H1 (cell line): ENCODE results near the gene PIBF1. TPM values are rescaled to one million over a fixed set of nuclear protein-coding genes. Genes with fewer than 3 reads are reported as not detected.

ENCODE experiments used
- CTCF ChIA-PET: fragments of 300-600 bp; sonication (Branson Sonifier 250); formaldehyde crosslinking; loops from one replicate; lab custom pipeline; 2021; ENCODE audit not compliant: partially characterized antibody; lab: Charles Lee
- POLR2A ChIA-PET: fragments of 300-600 bp; sonication (Branson Sonifier 250); formaldehyde crosslinking; loops from one replicate; lab custom pipeline; 2021; ENCODE audit warnings: inconsistent platforms; ENCODE audit not compliant: partially characterized antibody; lab: Charles Lee
- DNase-seq, 2 experiments: peaks; one replicate each; pipeline versions ENCODE4 v3.0.0 to v3.0.0-alpha.2; 2010 to 2022; ENCODE audit warnings: low spot score in 2 of 2, low read depth in 1 of 2, mixed read lengths in 1 of 2
- FAIRE-seq: peaks from 2 replicates; lab custom pipeline; 2011; peaks lifted over from hg19 to GRCh38; lab: Jason Lieb, UNC
- H2AFZ ChIP-seq: 2 replicates; pipeline ENCODE4 v1.8.1; 2012; ENCODE audit warnings: low read length, inconsistent platforms
- H2AK5ac ChIP-seq: 2 replicates; pipeline ENCODE4 v1.6.1; 2013; ENCODE audit warnings: low read depth, low read length
- H2BK120ac ChIP-seq: replicated peaks from 2 replicates; pipeline ENCODE3; 2013; ENCODE audit warnings: low read depth, low read length, inconsistent platforms
- H2BK12ac ChIP-seq: 2 replicates; pipeline ENCODE4 v1.6.1; 2013; ENCODE audit warnings: low read depth, low read length
- H2BK15ac ChIP-seq: 2 replicates; pipeline ENCODE4 v1.6.1; 2013; ENCODE audit warnings: low read length
- H2BK20ac ChIP-seq: 2 replicates; pipeline ENCODE4 v1.6.1; 2013; ENCODE audit warnings: low read length
- H2BK5ac ChIP-seq: 2 replicates; pipeline ENCODE4 v1.6.1; 2013; ENCODE audit warnings: low read depth, low read length
- H3K14ac ChIP-seq: 2 replicates; pipeline ENCODE4 v1.6.1; 2013; ENCODE audit warnings: inconsistent platforms; ENCODE audit not compliant: insufficient read length
- H3K18ac ChIP-seq: 2 replicates; pipeline ENCODE4 v1.6.1; 2013; ENCODE audit warnings: low read length; ENCODE audit errors: extremely low read depth
- H3K23ac ChIP-seq: 2 replicates; pipeline ENCODE4 v1.6.1; 2013; ENCODE audit warnings: inconsistent platforms; ENCODE audit not compliant: insufficient read length
- H3K23me2 ChIP-seq: 2 replicates; pipeline ENCODE4 v1.6.1; 2013; ENCODE audit warnings: low read depth, low read length
- H3K27ac ChIP-seq: 2 replicates; pipeline ENCODE4 v1.6.1; 2011; ENCODE audit warnings: low read depth, low read length, inconsistent platforms
- H3K27me3 ChIP-seq, 4 experiments: replicated peaks in 1 of 4; 1 replicate in 1 of 4; 2 replicates in 3 of 4; pipeline versions ENCODE4 v1.6.1 to v1.8.1; 2011 to 2013; ENCODE audit warnings: low read length in 3 of 4, mild to moderate bottlenecking in 3 of 4, inconsistent platforms in 2 of 4, mixed read lengths in 2 of 4, moderate library complexity in 1 of 4; ENCODE audit not compliant: control insufficient read depth in 3 of 4, insufficient read depth in 3 of 4; ENCODE audit errors: extremely low read depth in 1 of 4
- H3K36me3 ChIP-seq, 4 experiments: 2 replicates each; pipeline versions ENCODE4 v1.6.1 to v1.8.1; 2011 to 2013; ENCODE audit warnings: mild to moderate bottlenecking in 4 of 4, low read length in 3 of 4, moderate library complexity in 2 of 4, control low read depth in 1 of 4, inconsistent platforms in 1 of 4; ENCODE audit not compliant: insufficient read depth in 4 of 4, control insufficient read depth in 2 of 4
- H3K4ac ChIP-seq: replicated peaks from 2 replicates; pipeline ENCODE3; 2013; ENCODE audit warnings: low read length, low read depth, mixed read lengths, inconsistent platforms; ENCODE audit not compliant: insufficient read length
- H3K4me1 ChIP-seq, 4 experiments: replicated peaks in 1 of 4; 1 replicate in 1 of 4; 2 replicates in 3 of 4; pipeline versions ENCODE4 v1.6.1 to v1.8.1; 2011 to 2013; ENCODE audit warnings: low read length in 3 of 4, inconsistent platforms in 2 of 4, mixed read lengths in 1 of 4; ENCODE audit not compliant: insufficient read depth in 4 of 4, control insufficient read depth in 3 of 4
- H3K4me2 ChIP-seq, 2 experiments: 2 replicates each; pipeline versions ENCODE4 v1.6.1 to v1.8.1; 2011 to 2013; ENCODE audit warnings: low read depth in 2 of 2, low read length in 2 of 2, control low read depth in 1 of 2, inconsistent platforms in 1 of 2, mild to moderate bottlenecking in 1 of 2; ENCODE audit not compliant: insufficient read depth in 1 of 2
- H3K4me3 ChIP-seq, 4 experiments: fragments of 200-600, 300-600 bp in 1 of 4; sonication (generic), shearing (Covaris generic), sonication (Bioruptor Twin) in 1 of 4; 2 replicates each; pipeline versions ENCODE4 v1.5.1 to v1.8.1; 2011 to 2016; ENCODE audit warnings: low read length in 4 of 4, low read depth in 3 of 4, control low read depth in 2 of 4, inconsistent platforms in 2 of 4, mild to moderate bottlenecking in 2 of 4, mixed read lengths in 1 of 4, moderate library complexity in 1 of 4; ENCODE audit not compliant: insufficient read depth in 2 of 4; ENCODE audit errors: extremely low read depth in 1 of 4
- H3K56ac ChIP-seq: replicated peaks from 2 replicates; pipeline ENCODE3; 2013; ENCODE audit warnings: low read depth, mild to moderate bottlenecking, mixed read lengths, low read length, inconsistent platforms; ENCODE audit not compliant: insufficient read length
- H3K79me1 ChIP-seq: 2 replicates; pipeline ENCODE4 v1.6.1; 2013; ENCODE audit warnings: low read depth, low read length, control low read depth
- H3K79me2 ChIP-seq, 2 experiments: 2 replicates each; pipeline versions ENCODE4 v1.6.1 to v1.8.1; 2012 to 2013; ENCODE audit warnings: low read length in 2 of 2, mild to moderate bottlenecking in 2 of 2, inconsistent platforms in 1 of 2; ENCODE audit not compliant: insufficient read depth in 2 of 2, control insufficient read depth in 1 of 2
- H3K9ac ChIP-seq, 4 experiments: replicated peaks in 1 of 4; 1 replicate in 1 of 4; 2 replicates in 3 of 4; pipeline versions ENCODE4 v1.6.1 to v1.8.1; 2011 to 2013; ENCODE audit warnings: low read depth in 3 of 4, low read length in 3 of 4, control low read depth in 2 of 4, mild to moderate bottlenecking in 2 of 4, moderate library complexity in 2 of 4, inconsistent platforms in 1 of 4; ENCODE audit errors: extremely low read depth in 1 of 4
- H3K9me3 ChIP-seq, 2 experiments: 2 replicates each; pipeline versions ENCODE4 v1.6.1 to v1.8.1; 2012 to 2013; ENCODE audit warnings: mild to moderate bottlenecking in 2 of 2, moderate library complexity in 2 of 2, control low read depth in 1 of 2, inconsistent platforms in 1 of 2, low read depth in 1 of 2, low read length in 1 of 2, mixed read lengths in 1 of 2; ENCODE audit not compliant: insufficient read depth in 2 of 2
- H4K20me1 ChIP-seq, 2 experiments: replicated peaks in 1 of 2; 2 replicates each; pipeline versions ENCODE3 to v1.8.1; 2011 to 2013; ENCODE audit warnings: inconsistent platforms in 2 of 2, low read length in 2 of 2, mild to moderate bottlenecking in 1 of 2; ENCODE audit not compliant: insufficient read depth in 2 of 2, control insufficient read depth in 1 of 2
- H4K5ac ChIP-seq: 2 replicates; pipeline ENCODE4 v1.6.1; 2013; ENCODE audit warnings: low read length, low read depth, mixed read lengths, inconsistent platforms; ENCODE audit not compliant: insufficient read length
- H4K8ac ChIP-seq: 2 replicates; pipeline ENCODE4 v1.8.0; 2013; ENCODE audit warnings: mild to moderate bottlenecking, moderate library complexity, low read length, inconsistent platforms; ENCODE audit not compliant: insufficient read depth; ENCODE audit errors: extremely low read depth
- H4K91ac ChIP-seq: replicated peaks from 2 replicates; pipeline ENCODE3; 2013; ENCODE audit warnings: low read length, mixed read lengths, inconsistent platforms; ENCODE audit not compliant: insufficient read length
- CHD1 ChIP-seq: IDR thresholded peaks from 2 replicates; pipeline ENCODE4 v1.6.1; 2012; ENCODE audit warnings: low read depth, low read length, improper control_type of control experiment
- FOSL1 ChIP-seq: IDR thresholded peaks from 2 replicates; pipeline ENCODE4 v1.6.1; 2011; ENCODE audit warnings: mild to moderate bottlenecking, low read depth, low read length, moderate library complexity; ENCODE audit not compliant: insufficient read depth
- JUND ChIP-seq: IDR thresholded peaks from 2 replicates; pipeline ENCODE4 v1.6.1; 2011; ENCODE audit warnings: mild to moderate bottlenecking, improper control_type of control experiment, low read length
- KDM5A ChIP-seq: fragments of 200-600 bp; IDR thresholded peaks from 2 replicates; pipeline ENCODE4 v1.7.1; 2012; ENCODE audit warnings: mild to moderate bottlenecking, low read length, inconsistent platforms, mixed read lengths
- MAFK ChIP-seq: IDR thresholded peaks from 2 replicates; pipeline ENCODE4 v1.6.1; 2012; ENCODE audit warnings: low read depth, mild to moderate bottlenecking, improper control_type of control experiment, low read length
- PHF8 ChIP-seq: fragments of 200-600 bp; sonication (generic); conservative IDR thresholded peaks from 2 replicates; pipeline ENCODE4 v1.7.1; 2012; ENCODE audit warnings: low read depth, mild to moderate bottlenecking, inconsistent platforms, low read length, moderate library complexity
- POU5F1 ChIP-seq: IDR thresholded peaks from 2 replicates; pipeline ENCODE4 v1.6.1; 2011; ENCODE audit warnings: low read depth, mild to moderate bottlenecking, low read length, moderate library complexity
- RNF2 ChIP-seq: fragments of 200-900, 300-1000 bp; sonication (generic); IDR thresholded peaks from 2 replicates; pipeline ENCODE4 v1.7.1; 2016; ENCODE audit warnings: borderline replicate concordance, low read depth, mild to moderate bottlenecking, antibody characterized with exemption, low read length; ENCODE audit not compliant: poor library complexity, severe bottlenecking; ENCODE audit errors: missing control alignments
- SIX5 ChIP-seq: IDR thresholded peaks from 2 replicates; pipeline ENCODE4 v1.6.1; 2011; ENCODE audit warnings: mild to moderate bottlenecking, low read depth, low read length
- SP1 ChIP-seq: IDR thresholded peaks from 2 replicates; pipeline ENCODE4 v1.6.1; 2011; ENCODE audit warnings: low read depth, low read length
- SP2 ChIP-seq: IDR thresholded peaks from 2 replicates; pipeline ENCODE4 v1.6.1; 2012; ENCODE audit warnings: mild to moderate bottlenecking, low read length, inconsistent platforms
- SUZ12 ChIP-seq: fragments of 200-600 bp; sonication (generic); IDR thresholded peaks from 2 replicates; pipeline ENCODE4 v1.6.1; 2012; ENCODE audit warnings: mild to moderate bottlenecking, inconsistent platforms, low read length, moderate library complexity, mixed read lengths
- TEAD4 ChIP-seq: IDR thresholded peaks from 2 replicates; pipeline ENCODE4 v1.6.1; 2012; ENCODE audit warnings: low read depth, low read length, inconsistent platforms, mixed read lengths
- polyA plus RNA-seq, 7 experiments: library from polyadenylated mRNA; depleted of rRNA in 3 of 7; stranded (reverse) in 5 of 7; unstranded in 2 of 7; fragments of >200 nt in 5 of 7; fragments of 200-250 nt in 2 of 7; gene quantifications; 1 replicate in 5 of 7; 2 replicates in 1 of 7; 4 replicates in 1 of 7; pipeline versions ENCODE4 v1.2.1 to v1.2.3, GENCODE V29; 2011 to 2013; ENCODE audit warnings: missing spikeins in 2 of 7, mixed read lengths in 2 of 7
- total RNA-seq: library from RNA; stranded (reverse); fragmentation: NEBNext Ultra II Directional; extraction: Animal tissue kit (Norgen Biotek cat#: 25700); gene quantifications from 2 replicates; pipeline ENCODE4 v1.2.1, GENCODE V29; 2021
- TF ChIP-seq, protein P1 (sequence below): IDR thresholded peaks from 2 replicates; pipeline ENCODE4 v1.6.1; 2011; ENCODE audit warnings: low read length, improper control_type of control experiment

PIBF1 gene
- total and polyA plus RNA-seq, 2 of the 8 experiments (the other 6 are each of a cell fraction or from before 2014, with no cell fraction given), result 1.1 to 13.2 TPM

DNA sequence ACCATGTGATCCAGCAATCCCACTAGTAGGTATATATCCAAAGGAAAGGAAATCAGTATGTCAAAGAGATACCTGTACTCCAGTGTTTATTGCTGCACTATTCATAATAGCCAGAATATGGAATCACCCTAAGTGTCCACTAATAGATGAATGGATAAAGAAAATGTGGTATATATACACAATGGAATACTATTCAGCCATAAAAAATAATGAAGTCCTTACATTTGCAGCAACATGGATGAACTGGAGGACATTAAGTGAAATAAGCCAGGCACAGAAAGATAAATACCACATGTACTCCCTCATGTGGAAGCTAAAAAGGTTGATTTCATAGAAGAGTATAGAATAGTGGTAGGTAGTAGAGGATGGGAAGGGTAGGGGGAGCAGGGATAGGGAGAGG lies 30.7 kb upstream of the PIBF1 start:
- no peaks in the 10 kb centered on the region for H3K79me2 ChIP-seq
- H3K4me3 ChIP-seq, result no peak overlapping the region
- H2BK15ac ChIP-seq, result no peak overlapping the region
- no peak overlapping the region for H3K56ac ChIP-seq
- no peak overlapping the region for H3K9ac ChIP-seq
- H3K27me3 ChIP-seq, result no peaks in the 10 kb centered on the region
- H4K8ac ChIP-seq, result no peak overlapping the region
- H3K4ac ChIP-seq, result no peak overlapping the region
- no peak overlapping the region for H3K4me2 ChIP-seq
- no peaks in the 10 kb centered on the region for H3K23me2 ChIP-seq
- H3K36me3 ChIP-seq, result peaks cover 6 to 70% (median 28%) of the 10 kb centered on the region in 4 experiments
- DNase-seq, result no peak
- ChIA-PET POLR2A (interaction anchor here (0.9 to 1.6 kb wide), 3 partner anchors 13 to 30 kb away, joined by 3 to 4 read pairs (median 3); partner anchors contain the start of gene DIS3), CTCF (interaction anchor here (0.9 kb wide), 1 partner anchor 8 kb away, joined by 3 read pairs; no protein-coding TSS in a partner anchor)
- H2BK5ac ChIP-seq, result no peak overlapping the region
- no peak overlapping the region for H2BK12ac ChIP-seq
- no peak overlapping the region for H4K5ac ChIP-seq
- no peak overlapping the region for H3K18ac ChIP-seq
- H2BK120ac ChIP-seq, result no peak overlapping the region
- no peaks in the 10 kb centered on the region for H3K79me1 ChIP-seq
- no peak overlapping the region for H3K14ac ChIP-seq
- no peaks in the 10 kb centered on the region for H3K4me1 ChIP-seq
- H3K23ac ChIP-seq, result no peak overlapping the region
- H4K20me1 ChIP-seq, result no peaks in the 10 kb centered on the region
- no peaks in the 10 kb centered on the region for H3K9me3 ChIP-seq
- no peak overlapping the region for H2AK5ac ChIP-seq
- H3K27ac ChIP-seq, result no peak overlapping the region
- FAIRE-seq, result no peak
- no peak overlapping the region for H4K91ac ChIP-seq
- no peak overlapping the region for H2BK20ac ChIP-seq
- no peak overlapping the region for H2AFZ ChIP-seq
- TF ChIP-seq SUZ12 (no peak), POU5F1 (no peak), TEAD4 (no peak), SP1 (no peak), SP2 (no peak), CHD1 (no peak), SIX5 (no peak), FOSL1 (no peak), JUND (no peak), MAFK (no peak), KDM5A (no peak), RNF2 (no peak), PHF8 (no peak)
- TF ChIP-seq, protein P1, sequence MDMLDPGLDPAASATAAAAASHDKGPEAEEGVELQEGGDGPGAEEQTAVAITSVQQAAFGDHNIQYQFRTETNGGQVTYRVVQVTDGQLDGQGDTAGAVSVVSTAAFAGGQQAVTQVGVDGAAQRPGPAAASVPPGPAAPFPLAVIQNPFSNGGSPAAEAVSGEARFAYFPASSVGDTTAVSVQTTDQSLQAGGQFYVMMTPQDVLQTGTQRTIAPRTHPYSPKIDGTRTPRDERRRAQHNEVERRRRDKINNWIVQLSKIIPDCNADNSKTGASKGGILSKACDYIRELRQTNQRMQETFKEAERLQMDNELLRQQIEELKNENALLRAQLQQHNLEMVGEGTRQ, result no peak
